Stimulated activated CD8-positive, alpha-beta memory T cell treated with anti-CD3 and anti-CD28 coated beads, Interleukin-15, amount 100 ng/mL, for 48 hours (primary cell): ENCODE results near the gene NUB1.
A peak's percentile ranks its signal among the peaks of the same experiment; 100 is the strongest.

ENCODE experiments used
- DNase-seq, 2 donors: peaks; one replicate each; pipeline ENCODE4 v3.0.0-alpha.2; 2020; ENCODE audit warnings: low read depth in 2 of 2

Gene NUB1

GRCh38 chr7:151404216-151405011 lies 62.8 kb downstream of the NUB1 start:
- no peak for DNase-seq

- no peak for DNase-seq
These were observed 63.4 kb downstream of the NUB1 start for GRCh38 chr7:151405056-151405455.

GRCh38 chr7:151405588-151405987 lies 64.0 kb downstream of the NUB1 start:
- DNase-seq = no peak

- DNase-seq = no peak
These were observed 64.7 kb downstream of the NUB1 start for GRCh38 chr7:151406051-151406875.

GRCh38 chr7:151406886-151407583 lies 65.4 kb downstream of the NUB1 start:
- DNase-seq = no peak

GRCh38 chr7:151408498-151408838 lies 66.9 kb downstream of the NUB1 start:
- DNase-seq = no peak

GRCh38 chr7:151408839-151409666 lies 67.4 kb downstream of the NUB1 start:
- peak in 1 of 2 donors; percentile 9 for DNase-seq

GRCh38 chr7:151409667-151410404 lies 68.2 kb downstream of the NUB1 start, which contains the start of gene WDR86:
Gene WDR86 (minus strand): TSS chr7:151410038. CDS start chr7:151409589, 449 bp downstream.
- DNase-seq = no peak

- DNase-seq = no peak
These were observed 69.1 kb downstream of the NUB1 start for GRCh38 chr7:151410405-151411390.

GRCh38 chr7:151411551-151411950 lies 69.9 kb downstream of the NUB1 start:
- DNase-seq = no peak

- DNase-seq = no peak
These were observed 70.7 kb downstream of the NUB1 start for GRCh38 chr7:151412318-151412717.

- no peak for DNase-seq
These were observed 71.6 kb downstream of the NUB1 start for GRCh38 chr7:151413241-151413640.

- DNase-seq = no peak
These were observed 73.9 kb downstream of the NUB1 start for GRCh38 chr7:151415375-151416105.

GRCh38 chr7:151416112-151416940 lies 74.7 kb downstream of the NUB1 start:
- DNase-seq = no peak

- DNase-seq = no peak
These were observed 75.3 kb downstream of the NUB1 start for GRCh38 chr7:151416941-151417315.

- DNase-seq = no peak
These were observed 78.5 kb downstream of the NUB1 start for GRCh38 chr7:151420144-151420543.

GRCh38 chr7:151422212-151422611 lies 80.6 kb downstream of the NUB1 start:
- no peak for DNase-seq

- no peak for DNase-seq
These were observed 81.6 kb downstream of the NUB1 start for GRCh38 chr7:151423226-151423625.
